GM12878 (cell line): ENCODE data around the gene RASSF4. TPM values are rescaled to one million over a fixed set of nuclear protein-coding genes. Genes with fewer than 3 reads are reported as not detected.

Experiments
- ATAC-seq: fragments of 200-7000 bp; cut with Tn5 transposase; 3 replicates; pipeline ENCODE4 v1.9.1; 2020; ENCODE audit warnings: mild to moderate bottlenecking, moderate library complexity
- BruUV-seq: library from RNA; stranded (reverse); fragments of 400-500 nt; replicated peaks from 2 replicates; lab custom pipeline; 2021; lab: Mats Ljungman, UMichigan
- CTCF ChIA-PET: fragments of 300-600 bp; sonication (Branson Sonifier 250); formaldehyde crosslinking; extraction: SDS; loops from one replicate; lab custom pipeline; 2021; ENCODE audit warnings: inconsistent platforms; lab: Yijun Ruan, JAX
- POLR2A ChIA-PET: fragments of 350-600 bp; formaldehyde crosslinking; extraction: SDS; loops from one replicate; lab custom pipeline; 2021; ENCODE audit warnings: inconsistent platforms; lab: Charles Lee
- RAD21 ChIA-PET: fragments of 300-600 bp; sonication (Branson Sonifier 250); formaldehyde crosslinking; loops from one replicate; lab custom pipeline; 2023; ENCODE audit warnings: antibody characterized with exemption; ENCODE audit not compliant: unreplicated experiment; lab: Charles Lee
- SMC1A ChIA-PET: fragments of 300-600 bp; sonication (Branson Sonifier 250); formaldehyde crosslinking; loops from one replicate; lab custom pipeline; 2023; ENCODE audit not compliant: unreplicated experiment, uncharacterized antibody; lab: Charles Lee
- DNase-seq: peaks from one replicate; pipeline ENCODE4 v3.0.0-alpha.2; 2011; ENCODE audit warnings: low read depth, low spot score
- FAIRE-seq: peaks from 3 replicates; lab custom pipeline; 2011; peaks lifted over from hg19 to GRCh38; lab: Jason Lieb, UNC
- H2AFZ ChIP-seq: 2 replicates; pipeline ENCODE4 v1.6.0; 2011; ENCODE audit warnings: low read depth, low read length, control low read depth; ENCODE audit not compliant: control insufficient read depth
- H3K27ac ChIP-seq: 2 replicates; pipeline ENCODE4 v1.5.1; 2011; ENCODE audit warnings: control low read depth; ENCODE audit not compliant: control insufficient read depth, insufficient read depth
- H3K27me3 ChIP-seq, 2 experiments: replicated peaks in 1 of 2; 2 replicates each; pipeline versions ENCODE4 v1.6.0 to v1.6.1; 2011; ENCODE audit warnings: low read length in 1 of 2; ENCODE audit not compliant: control insufficient read depth in 2 of 2, insufficient read depth in 2 of 2
- H3K36me3 ChIP-seq, 2 experiments: 2 replicates each; pipeline ENCODE4 v1.5.1; 2011; ENCODE audit warnings: low read length in 1 of 2; ENCODE audit not compliant: control insufficient read depth in 2 of 2, insufficient read depth in 2 of 2
- H3K4me1 ChIP-seq: 2 replicates; pipeline ENCODE4 v1.6.1; 2011; ENCODE audit warnings: mild to moderate bottlenecking, low read length, moderate library complexity, mixed read lengths; ENCODE audit not compliant: control insufficient read depth, insufficient read depth
- H3K4me2 ChIP-seq: 2 replicates; pipeline ENCODE4 v1.6.0; 2011; ENCODE audit warnings: control low read depth; ENCODE audit not compliant: control insufficient read depth, insufficient read depth
- H3K4me3 ChIP-seq: fragments of 200-600 bp; sonication (generic); 2 replicates; pipeline ENCODE4 v1.5.1; 2016
- H3K79me2 ChIP-seq: 2 replicates; pipeline ENCODE4 v1.6.0; 2011; ENCODE audit warnings: low read length; ENCODE audit not compliant: control insufficient read depth, insufficient read depth
- H3K9ac ChIP-seq: 2 replicates; pipeline ENCODE4 v1.8.0; 2011; ENCODE audit warnings: low read length, control low read depth, mixed read lengths; ENCODE audit not compliant: control insufficient read depth, insufficient read depth
- H3K9me3 ChIP-seq: replicated peaks from 3 replicates; pipeline ENCODE4 v1.5.1; 2011; ENCODE audit warnings: mild to moderate bottlenecking, low read length; ENCODE audit not compliant: control insufficient read depth, insufficient read depth
- H4K20me1 ChIP-seq: 2 replicates; pipeline ENCODE4 v1.6.0; 2011; ENCODE audit not compliant: control insufficient read depth, insufficient read depth
- CHD2 ChIP-seq: IDR thresholded peaks from 2 replicates; pipeline ENCODE4 v1.6.1; 2011; ENCODE audit warnings: low read depth, low read length, improper control_type of control experiment, borderline replicate concordance
- ESRRA ChIP-seq: IDR thresholded peaks from 2 replicates; pipeline ENCODE4 v1.6.1; 2012; ENCODE audit warnings: mild to moderate bottlenecking, low read length, improper control_type of control experiment
- KAT2A ChIP-seq: conservative IDR thresholded peaks from 2 replicates; pipeline ENCODE4 v1.6.1; 2011; ENCODE audit warnings: low read depth, low read length; ENCODE audit not compliant: control insufficient read depth
- KDM1A ChIP-seq: fragments of 200-600 bp; sonication (generic); IDR thresholded peaks from 2 replicates; pipeline ENCODE4 v1.6.1; 2016; ENCODE audit warnings: borderline replicate concordance
- KLF5 ChIP-seq: fragments of 450-650 bp; IDR thresholded peaks from 2 replicates; pipeline ENCODE4 v1.6.1; 2014; ENCODE audit warnings: mild to moderate bottlenecking; ENCODE audit not compliant: partially characterized antibody
- NBN ChIP-seq: fragments of 450-650 bp; IDR thresholded peaks from 2 replicates; pipeline ENCODE4 v1.6.1; 2016
- NFIC ChIP-seq: IDR thresholded peaks from 2 replicates; pipeline ENCODE4 v1.6.1; 2012; ENCODE audit warnings: low read depth, mild to moderate bottlenecking, inconsistent platforms, low read length, moderate library complexity
- PAX5 ChIP-seq: IDR thresholded peaks from 2 replicates; pipeline ENCODE4 v1.6.1; 2011; ENCODE audit warnings: low read depth, low read length, borderline replicate concordance
- POLR2AphosphoS2 ChIP-seq: IDR thresholded peaks from 2 replicates; pipeline ENCODE4 v1.6.1; 2011; ENCODE audit warnings: low read depth, mild to moderate bottlenecking, low read length, improper control_type of control experiment, moderate library complexity
- SIN3A ChIP-seq: IDR thresholded peaks from 2 replicates; pipeline ENCODE4 v1.6.1; 2012; ENCODE audit warnings: low read depth, low read length, improper control_type of control experiment
- SKIL ChIP-seq: fragments of 450-650 bp; IDR thresholded peaks from 2 replicates; pipeline ENCODE4 v1.6.1; 2017; ENCODE audit warnings: mild to moderate bottlenecking, low read depth, inconsistent platforms; ENCODE audit not compliant: poor library complexity, severe bottlenecking
- SP1 ChIP-seq: IDR thresholded peaks from one replicate; pipeline ENCODE4 v1.6.1; 2011; ENCODE audit warnings: low read depth, low read length
- SREBF2 ChIP-seq: IDR thresholded peaks from 2 replicates; pipeline ENCODE4 v1.6.1; 2012; ENCODE audit warnings: mild to moderate bottlenecking, low read length
- TCF12 ChIP-seq: IDR thresholded peaks from 2 replicates; pipeline ENCODE4 v1.6.1; 2011; ENCODE audit warnings: low read depth, mild to moderate bottlenecking, low read length
- ZBTB11 ChIP-seq: fragments of 450-650 bp; formaldehyde crosslinking; IDR thresholded peaks from 2 replicates; pipeline ENCODE4 v1.5.0; 2022; ENCODE audit warnings: mild to moderate bottlenecking, missing genetic modification characterization
- ZNF274 ChIP-seq: IDR thresholded peaks from one replicate; pipeline ENCODE4 v1.8.0; 2011; ENCODE audit not compliant: insufficient read length, insufficient read depth
- ZNF592 ChIP-seq: fragments of 450-650 bp; IDR thresholded peaks from 2 replicates; pipeline ENCODE4 v1.6.1; 2017; ENCODE audit warnings: mild to moderate bottlenecking, moderate library complexity
- in situ Hi-C: fragments of 300-500 bp; cut with MboI; formaldehyde crosslinking; loops from 9 replicates; pipeline ENCODE4 v1.14.3; 2018; ENCODE audit warnings: mixed read lengths
- intact Hi-C: fragments of 100-400 bp; cut with micrococcal nuclease; formaldehyde crosslinking; loops from one replicate; pipeline ENCODE4 v1.14.2; 2022; ENCODE audit not compliant: unreplicated experiment
- polyA plus RNA-seq, 11 experiments: library from polyadenylated mRNA; depleted of rRNA in 4 of 11; unstranded in 6 of 11; stranded (reverse) in 5 of 11; fragments of >200 nt; fragmentation: Nextera tagmentation in 4 of 11; fragmentation: Illumina TruSeq in 1 of 11; extraction: Ambion mirVana in 4 of 11; extraction: Trizol in 1 of 11; gene quantifications; 1 replicate in 1 of 11; 2 replicates in 10 of 11; pipeline versions ENCODE4 v1.2.1 to v1.2.3, GENCODE V29; 2011 to 2016; ENCODE audit warnings: inconsistent platforms in 2 of 11, missing spikeins in 2 of 11, low read depth in 1 of 11
- total RNA-seq, 4 experiments: library from RNA; depleted of rRNA in 3 of 4; stranded (reverse); fragments of >200 nt in 3 of 4; fragmentation: Illumina TruSeq in 1 of 4; extraction: Trizol in 1 of 4; gene quantifications; 2 replicates each; pipeline versions ENCODE4 v1.2.1 to v1.2.3, GENCODE V29; 2013 to 2021

The RASSF4 gene
- total and polyA plus RNA-seq, 10 of the 15 experiments (the other 5 are each of a cell fraction or from before 2014, with no cell fraction given) = 3.7 to 71.1 (median 16.8) TPM

- H3K9ac ChIP-seq = no peak overlapping the region
- H3K36me3 ChIP-seq = no peaks in the 10 kb centered on the region
- no peak overlapping the region for H3K27ac ChIP-seq
- SMC1A ChIA-PET = interaction anchor here (0.6 to 3.4 kb wide), 5 partner anchors 9 to 639 kb away, joined by 3 to 22 read pairs (median 5); no protein-coding TSS in a partner anchor
- no peaks in the 10 kb centered on the region for H4K20me1 ChIP-seq
- no peak overlapping the region for H3K4me3 ChIP-seq
- DNase-seq (no peak), FAIRE-seq (no peak), ATAC-seq (no peak)
- intact Hi-C loops = no loop called here
- peaks cover 24% of the 10 kb centered on the region for H3K4me1 ChIP-seq
- CTCF ChIA-PET = interaction anchor here (1.3 to 6.0 kb wide), 3 partner anchors 10 to 21 kb away, joined by 5 to 40 read pairs (median 6); no protein-coding TSS in a partner anchor
- no peaks in the 10 kb centered on the region for H3K27me3 ChIP-seq
- H2AFZ ChIP-seq = no peak overlapping the region
- in situ Hi-C loops = loop anchor here (25.0 kb wide), 1 partner anchor 1792 kb away; no protein-coding TSS in a partner anchor
- H3K9me3 ChIP-seq = no peaks in the 10 kb centered on the region
- POLR2A ChIA-PET = no interaction called here
- no peak overlapping the region for H3K4me2 ChIP-seq
- RAD21 ChIA-PET = interaction anchor here (1.6 kb wide), 1 partner anchor 13 kb away, joined by 4 read pairs; no protein-coding TSS in a partner anchor
- no peak for TF ChIP-seq ZNF592
- no peak for TF ChIP-seq KAT2A
- TF ChIP-seq SIN3A = no peak
- TF ChIP-seq SKIL = no peak
- TF ChIP-seq POLR2AphosphoS2 = no peak
- no peak for TF ChIP-seq KLF5
- no peak for TF ChIP-seq KDM1A
- TF ChIP-seq SREBF2 = no peak
- no peak for TF ChIP-seq ZNF274
- no peak for TF ChIP-seq TCF12
- no peak for TF ChIP-seq NFIC
- TF ChIP-seq ESRRA = no peak
- TF ChIP-seq SP1 = no peak
- TF ChIP-seq NBN = no peak
- no peak for TF ChIP-seq PAX5
- TF ChIP-seq CHD2 = no peak
- TF ChIP-seq ZBTB11 (CRISPR knock-in tag) = no peak
- TF ChIP-seq, all 136 proteins: peak for 0
- no TSS peak for BruUV-seq
- peaks cover 17% of the 10 kb centered on the region for H3K79me2 ChIP-seq
These were observed 5.6 kb upstream of the RASSF4 start for GRCh38 chr10:44954042-44954441.
